Activated T-helper 17 cell treated with anti-CD3 and anti-CD28 coated beads, Interleukin-2, amount 50 U/mL, for 72 hours (primary cell): Measurements from ENCODE around the gene PDAP1. TPM values are rescaled to one million over a fixed set of nuclear protein-coding genes. Genes with fewer than 3 reads are reported as not detected.
A peak's percentile ranks its signal among the peaks of the same experiment; 100 is the strongest.
"Not testable (repeated sequence)": the region's sequence is repeated elsewhere in the genome, so short reads cannot be mapped to it uniquely, and the experiment has no call there.

ENCODE experiments used
- ATAC-seq: fragments of 150-1000 bp; cut with Tn5 transposase; replicated peaks from 2 replicates; pipeline ENCODE4 v1.10.0; 2021; ENCODE audit warnings: mild to moderate bottlenecking, moderate library complexity
- H3K27ac Mint-ChIP-seq: one replicate; pipeline ENCODE4 v1.8.0; 2022; ENCODE audit warnings: mixed read lengths
- H3K27me3 Mint-ChIP-seq: one replicate; pipeline ENCODE4 v1.8.0; 2022; ENCODE audit warnings: mixed read lengths
- H3K36me3 Mint-ChIP-seq: one replicate; pipeline ENCODE4 v1.8.0; 2022; ENCODE audit warnings: low read depth, mild to moderate bottlenecking, mixed read lengths
- H3K4me1 Mint-ChIP-seq: one replicate; pipeline ENCODE4 v1.8.0; 2022; ENCODE audit warnings: mixed read lengths
- H3K4me3 Mint-ChIP-seq: one replicate; pipeline ENCODE4 v1.8.0; 2022; ENCODE audit warnings: mild to moderate bottlenecking, mixed read lengths
- H3K9me3 Mint-ChIP-seq: one replicate; pipeline ENCODE4 v1.8.0; 2022; ENCODE audit warnings: mixed read lengths
- total RNA-seq, 2 donors: library from RNA; stranded (reverse); gene quantifications; one replicate each; pipeline ENCODE4 v1.2.3, GENCODE V29; 2022

Gene PDAP1
- total RNA-seq, 2 donors from 2014 or later, result 73.7 to 129 TPM

DNA sequence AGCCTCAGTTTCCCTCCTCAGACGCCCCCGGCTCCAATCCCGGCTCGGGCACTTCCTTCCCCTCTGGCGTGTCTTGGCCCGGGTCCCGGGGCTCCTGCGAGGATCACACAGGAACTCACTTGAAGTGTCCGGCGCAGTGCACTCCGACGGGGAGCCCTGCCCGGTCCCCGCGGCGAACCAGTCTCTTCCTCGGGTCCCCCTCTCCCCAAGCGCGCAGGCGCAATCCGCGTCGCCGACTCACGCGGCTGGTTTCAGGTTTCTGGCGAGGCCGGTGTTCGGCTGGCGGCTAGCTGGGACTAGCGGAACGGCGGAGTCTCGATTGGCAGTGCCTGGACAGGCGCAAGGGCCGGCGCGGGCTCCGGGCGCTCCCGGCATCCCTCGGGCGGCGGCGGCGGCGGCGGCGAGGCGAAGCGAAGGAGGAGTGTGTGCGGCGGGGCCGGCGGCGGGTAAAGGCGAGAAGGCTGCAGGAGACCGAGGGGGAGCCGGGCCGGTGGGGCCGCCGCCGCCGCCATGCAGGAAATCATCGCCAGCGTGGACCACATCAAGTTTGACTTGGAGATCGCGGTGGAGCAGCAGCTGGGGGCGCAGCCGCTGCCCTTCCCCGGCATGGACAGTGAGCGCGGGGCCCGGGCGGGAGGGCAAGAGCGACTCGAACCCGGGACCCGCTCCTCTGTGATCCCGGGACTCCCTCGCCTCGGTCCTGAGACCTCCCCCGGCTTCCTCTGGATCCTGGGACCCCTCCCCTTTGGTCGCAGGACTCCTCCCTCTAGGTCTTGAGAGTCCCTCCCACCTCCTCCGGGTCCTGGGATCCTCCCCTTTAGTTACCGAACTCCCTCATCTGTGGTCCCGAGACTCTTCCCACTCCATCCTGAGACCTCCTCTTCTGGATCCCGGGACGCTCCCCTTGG is 30.4 kb upstream of the PDAP1 start, which contains the start of the genes CPSF4 and PTCD1:
CPSF4 (plus strand) TSS at position 371 of the 908 bp plus-strand sequence; CDS start at position 511, 140 bp downstream.
PTCD1 (minus strand) TSS at position 226 of the 908 bp plus-strand sequence. CDS start 3,556 bp downstream, outside the sequence.
- H3K4me3 Mint-ChIP-seq, result peak within 1 kb of the TSS; percentile 99
- H3K4me1 Mint-ChIP-seq, result peaks cover 9% of the 10 kb centered on the region
- no peaks in the 10 kb centered on the region for H3K9me3 Mint-ChIP-seq
- no peaks in the 10 kb centered on the region for H3K27me3 Mint-ChIP-seq
- H3K36me3 Mint-ChIP-seq, result peaks cover 47% of the 10 kb centered on the region
- peak; percentile 93 for ATAC-seq
- H3K27ac Mint-ChIP-seq, result peak within 1 kb of the TSS; percentile 96

DNA sequence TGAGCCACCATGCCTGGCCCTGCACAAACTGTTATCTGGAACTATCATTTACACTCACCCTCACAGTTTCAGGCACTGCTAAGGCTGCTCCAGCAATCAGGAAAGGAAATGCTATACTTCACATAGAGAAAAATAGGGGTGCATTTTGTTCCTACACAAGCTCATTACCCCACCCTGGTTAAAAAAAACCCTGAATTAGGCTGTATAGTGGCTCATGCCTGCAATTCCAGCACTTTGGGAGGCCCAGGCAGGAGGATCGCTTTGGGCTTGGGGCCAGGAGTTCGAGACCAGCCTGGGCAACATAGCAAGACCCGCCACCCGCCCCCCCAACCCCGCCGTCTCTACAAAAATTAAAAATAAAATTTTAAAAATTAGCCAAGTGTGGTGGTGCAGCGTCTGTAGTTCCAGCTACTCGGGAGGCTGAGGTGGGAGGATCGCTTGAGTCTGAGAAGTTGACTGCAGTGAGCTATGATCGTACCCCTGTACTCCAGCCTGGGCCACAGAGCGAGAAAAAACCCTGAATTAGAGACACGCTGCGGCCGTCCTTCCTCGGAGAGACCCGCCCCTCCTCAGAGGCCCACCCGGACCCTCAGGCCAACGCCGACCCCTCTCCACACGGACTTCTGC is 29.7 kb upstream of the PDAP1 start:
- Mint-ChIP-seq H3K4me1 (peaks cover 9% of the 10 kb centered on the region), H3K4me3 (peak overlapping the region; percentile 99), H3K9me3 (no peaks in the 10 kb centered on the region), H3K36me3 (peaks cover 47% of the 10 kb centered on the region), H3K27ac (peak overlapping the region; percentile 96), H3K27me3 (no peaks in the 10 kb centered on the region)
- peak; percentile 19 for ATAC-seq

DNA sequence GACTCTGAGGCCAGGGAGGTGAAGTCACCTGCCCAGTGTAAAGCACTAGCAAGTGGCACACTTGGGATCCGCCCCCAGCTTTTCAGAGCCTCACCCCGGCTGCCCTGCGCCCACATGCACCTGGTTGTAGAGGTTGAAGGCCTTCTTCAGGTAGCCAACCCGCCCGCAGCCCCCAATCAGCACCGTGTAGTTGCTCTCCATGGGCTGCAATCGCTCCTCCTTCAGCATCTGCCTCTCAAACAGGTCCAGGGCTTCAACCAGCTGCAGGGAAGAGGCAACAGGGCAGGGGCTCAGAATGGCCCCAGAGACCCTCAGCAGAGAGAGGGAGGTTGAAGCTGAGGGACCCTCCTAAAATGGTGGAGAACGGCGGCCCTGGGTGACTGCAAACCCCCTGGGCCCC is 24.8 kb upstream of the PDAP1 start:
- H3K27me3 Mint-ChIP-seq, result no peaks in the 10 kb centered on the region
- peaks cover 54% of the 10 kb centered on the region for H3K36me3 Mint-ChIP-seq
- no peak for ATAC-seq
- H3K9me3 Mint-ChIP-seq, result no peaks in the 10 kb centered on the region
- no peak overlapping the region for H3K27ac Mint-ChIP-seq
- no peak overlapping the region for H3K4me3 Mint-ChIP-seq
- H3K4me1 Mint-ChIP-seq, result no peaks in the 10 kb centered on the region

DNA sequence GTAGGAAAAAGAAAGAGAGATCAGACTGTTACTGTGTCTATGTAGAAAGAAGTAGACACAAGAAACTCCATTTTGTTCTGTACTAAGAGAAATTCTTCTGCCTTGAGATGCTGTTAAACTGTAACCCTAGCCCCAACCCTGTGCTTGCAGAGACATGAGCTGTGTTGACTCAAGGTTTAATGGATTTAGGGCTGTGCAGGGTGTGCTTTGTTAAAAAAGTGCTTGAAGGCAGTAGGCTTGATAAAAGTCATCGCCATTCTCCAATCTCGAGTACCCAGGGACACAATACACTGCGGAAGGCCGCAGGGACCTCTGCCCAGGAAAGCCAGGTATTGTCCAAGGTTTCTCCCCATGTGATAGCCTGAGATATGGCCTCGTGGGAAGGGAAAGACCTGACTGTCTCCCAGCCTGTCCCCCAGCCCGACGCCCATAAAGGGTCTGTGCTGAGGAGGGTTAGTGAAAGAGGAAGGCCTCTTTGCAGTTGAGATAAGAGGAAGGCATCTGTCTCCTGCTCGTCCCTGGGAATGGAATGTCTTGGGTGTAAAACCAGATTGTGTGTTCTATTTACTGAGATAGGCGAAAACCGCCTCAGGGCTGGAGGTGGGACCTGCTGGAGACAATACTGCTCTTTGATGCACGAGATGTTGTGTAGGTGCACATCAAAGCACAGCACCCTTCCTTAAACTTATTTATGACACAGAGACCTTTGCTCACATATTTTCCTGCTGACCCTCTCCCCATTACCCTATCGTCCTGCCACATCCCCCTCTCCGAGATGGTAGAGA is 23.6 kb upstream of the PDAP1 start:
- H3K4me3 Mint-ChIP-seq, H3K9me3 Mint-ChIP-seq: not testable (repeated sequence)

DNA sequence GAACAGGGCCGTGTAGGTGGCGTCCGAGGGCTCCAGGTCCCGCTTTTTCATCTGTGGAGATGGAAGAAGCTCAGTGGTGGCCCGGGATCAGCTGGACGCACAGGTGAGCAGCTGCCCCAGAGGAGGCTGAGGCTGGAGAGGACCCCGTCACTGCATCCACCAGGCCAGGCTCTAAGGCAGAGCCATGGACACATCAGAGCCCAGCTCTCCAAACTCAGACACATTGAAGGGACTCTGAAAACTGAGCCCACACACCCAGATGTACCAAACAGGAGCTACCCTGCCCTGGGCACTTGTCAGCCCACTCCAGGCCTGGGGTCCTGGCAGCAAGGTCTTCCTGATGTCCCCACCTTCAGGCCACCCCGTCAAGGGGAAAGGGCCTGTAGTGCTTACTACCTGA is 21.4 kb upstream of the PDAP1 start:
- no peak for ATAC-seq
- Mint-ChIP-seq H3K27me3 (no peaks in the 10 kb centered on the region), H3K4me3 (no peak overlapping the region), H3K36me3 (peaks cover 60% of the 10 kb centered on the region), H3K9me3 (no peaks in the 10 kb centered on the region), H3K27ac (no peak overlapping the region), H3K4me1 (no peaks in the 10 kb centered on the region)

More for the DNA sequence above, 23.6 kb upstream of the PDAP1 start:
- peaks cover 60% of the 10 kb centered on the region for H3K36me3 Mint-ChIP-seq
- ATAC-seq, H3K27me3 Mint-ChIP-seq, H3K4me1 Mint-ChIP-seq, H3K27ac Mint-ChIP-seq: not testable (repeated sequence)

DNA sequence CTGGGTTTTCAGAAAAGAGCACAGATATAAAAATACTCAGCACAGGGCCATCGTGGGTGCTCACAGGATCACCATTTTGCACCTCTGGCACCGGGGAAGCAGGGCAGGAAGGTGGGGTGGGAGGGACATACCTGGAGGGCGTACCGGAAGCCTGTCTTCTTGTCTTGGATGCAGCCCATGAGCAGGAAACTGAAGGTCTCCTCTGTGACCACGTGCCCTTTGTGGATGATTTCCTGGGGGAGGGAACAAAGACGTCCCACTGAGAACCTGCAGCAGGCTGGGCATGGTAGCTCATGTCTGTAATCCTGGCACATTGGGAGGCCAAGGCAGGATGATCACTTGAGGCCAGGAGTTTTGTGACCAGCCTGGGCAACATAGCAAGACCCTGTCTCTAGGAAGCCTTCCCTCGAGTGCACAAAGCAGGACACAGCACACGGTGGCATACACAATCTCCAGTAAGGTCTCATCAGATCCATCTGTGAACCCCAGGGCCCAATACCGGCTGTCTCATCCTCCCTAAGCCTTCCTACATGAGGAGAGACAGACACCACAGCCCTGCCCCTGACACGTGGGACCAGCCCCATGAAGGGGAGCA is 20.7 kb upstream of the PDAP1 start:
- no peaks in the 10 kb centered on the region for H3K27me3 Mint-ChIP-seq
- H3K4me3 Mint-ChIP-seq, result no peak overlapping the region
- no peaks in the 10 kb centered on the region for H3K9me3 Mint-ChIP-seq
- ATAC-seq, result no peak
- H3K36me3 Mint-ChIP-seq, result peaks cover 55% of the 10 kb centered on the region
- no peak overlapping the region for H3K27ac Mint-ChIP-seq
- H3K4me1 Mint-ChIP-seq, result no peaks in the 10 kb centered on the region

DNA sequence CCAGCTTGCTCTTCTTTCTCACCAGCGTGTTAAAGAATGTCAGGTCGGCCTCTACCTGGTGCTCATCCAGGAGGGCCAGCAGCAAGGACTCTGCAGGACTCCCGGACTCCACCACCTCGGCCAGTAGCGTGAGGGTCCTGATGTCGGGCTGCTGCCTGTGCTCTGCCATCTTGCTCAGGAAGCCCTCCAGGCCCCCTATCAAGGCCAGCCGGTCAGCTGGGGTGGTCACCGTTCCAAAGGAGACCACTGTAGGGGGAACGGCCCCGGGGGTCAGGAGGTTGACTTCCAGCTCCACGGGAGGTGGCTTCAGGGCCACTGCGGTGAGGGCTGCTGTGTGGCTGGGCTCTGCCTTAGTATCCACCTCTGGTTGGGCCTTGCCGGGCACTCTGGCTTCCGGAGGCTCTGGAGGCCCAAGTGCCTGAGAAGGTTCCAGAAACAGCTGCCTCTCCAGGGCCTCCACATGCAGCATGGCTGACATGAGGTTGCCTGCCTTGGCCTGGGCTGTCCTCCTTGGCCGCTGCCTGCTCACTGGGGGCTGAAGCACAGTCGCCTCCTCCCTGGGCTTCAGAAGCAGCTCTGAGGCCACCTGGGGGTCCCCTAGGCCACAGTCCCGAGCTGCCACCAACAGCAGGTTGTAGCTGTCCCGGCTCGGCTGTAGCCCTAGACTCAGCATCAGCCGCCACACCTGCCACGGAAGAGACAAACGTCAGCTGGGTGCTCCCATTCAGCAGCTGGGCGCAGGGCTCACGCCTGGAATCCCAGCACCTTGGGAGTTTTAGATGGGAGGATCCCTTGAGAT is 16.7 kb upstream of the PDAP1 start:
- Mint-ChIP-seq H3K27me3 (no peaks in the 10 kb centered on the region), H3K4me1 (no peaks in the 10 kb centered on the region), H3K4me3 (no peak overlapping the region), H3K9me3 (no peaks in the 10 kb centered on the region), H3K36me3 (peaks cover 59% of the 10 kb centered on the region), H3K27ac (no peak overlapping the region)
- ATAC-seq, result no peak

DNA sequence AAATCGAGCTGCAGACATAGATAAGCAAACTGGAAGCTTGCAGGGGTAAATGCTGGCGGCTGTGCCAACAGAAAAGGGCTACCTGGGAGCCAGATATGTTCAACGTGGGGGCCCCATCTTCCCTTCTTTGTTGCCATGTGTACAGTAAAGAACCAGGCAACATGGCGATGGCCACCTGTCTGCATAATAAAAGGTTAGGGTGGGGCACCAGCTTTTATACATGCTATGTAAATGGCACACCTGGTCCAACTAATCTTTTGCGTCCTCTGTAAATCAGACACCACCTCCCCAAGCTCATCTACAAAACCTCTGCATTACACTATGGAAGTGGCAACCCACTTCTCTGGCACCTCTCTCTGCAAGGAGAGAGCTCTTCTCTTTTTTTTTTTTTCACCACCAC is 14.2 kb upstream of the PDAP1 start:
- Mint-ChIP-seq H3K4me1 (no peaks in the 10 kb centered on the region), H3K27ac (no peak overlapping the region), H3K9me3 (no peaks in the 10 kb centered on the region), H3K27me3 (no peaks in the 10 kb centered on the region), H3K4me3 (no peak overlapping the region), H3K36me3 (peaks cover 63% of the 10 kb centered on the region)
- ATAC-seq, result no peak

DNA sequence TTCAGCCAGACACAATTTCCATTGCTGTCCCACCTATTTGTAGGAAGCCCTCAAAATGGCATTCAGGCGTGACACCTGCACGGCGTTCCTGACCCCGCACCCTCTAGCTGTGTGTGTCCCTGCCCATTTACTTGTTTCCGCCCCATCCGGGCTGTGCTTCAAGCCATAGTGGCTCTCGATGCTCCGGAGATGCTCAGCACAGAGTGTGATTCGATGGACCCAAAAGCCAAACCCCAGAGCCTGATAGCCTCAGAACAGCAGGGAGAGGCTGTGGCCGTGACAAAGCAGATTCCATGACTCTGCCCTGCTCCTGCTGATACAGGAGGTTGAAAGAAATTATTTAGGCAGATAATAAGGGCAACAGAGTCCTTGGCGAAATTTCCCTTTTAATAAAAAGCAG is 13.8 kb upstream of the PDAP1 start:
- H3K4me3 Mint-ChIP-seq, result no peak overlapping the region
- H3K27ac Mint-ChIP-seq, result no peak overlapping the region
- peaks cover 67% of the 10 kb centered on the region for H3K36me3 Mint-ChIP-seq
- no peak for ATAC-seq
- no peaks in the 10 kb centered on the region for H3K4me1 Mint-ChIP-seq
- no peaks in the 10 kb centered on the region for H3K9me3 Mint-ChIP-seq
- H3K27me3 Mint-ChIP-seq, result no peaks in the 10 kb centered on the region

DNA sequence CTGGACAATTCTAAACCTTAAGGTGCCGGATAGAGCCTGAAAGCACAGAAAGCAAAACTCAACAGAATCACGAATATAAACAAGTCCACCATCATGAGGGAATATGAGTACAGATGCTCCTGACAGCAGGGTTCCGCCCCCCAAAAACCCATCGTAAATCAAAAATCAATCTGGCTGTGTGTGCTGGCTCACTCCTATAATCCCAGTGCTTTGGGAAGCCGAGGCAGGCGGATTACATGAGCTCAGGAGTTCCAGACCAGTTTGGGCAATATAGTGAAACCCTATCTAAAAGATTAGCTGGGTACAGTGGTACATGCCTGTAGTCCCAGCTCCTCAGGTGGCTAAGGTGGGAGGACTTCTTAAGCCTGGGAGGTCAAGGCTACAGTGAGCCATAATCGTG is 12.6 kb upstream of the PDAP1 start:
- no peak overlapping the region for H3K4me3 Mint-ChIP-seq
- H3K27ac Mint-ChIP-seq, result no peak overlapping the region
- no peak for ATAC-seq
- H3K4me1 Mint-ChIP-seq, result no peaks in the 10 kb centered on the region
- H3K27me3 Mint-ChIP-seq, result no peaks in the 10 kb centered on the region
- no peaks in the 10 kb centered on the region for H3K9me3 Mint-ChIP-seq
- peaks cover 79% of the 10 kb centered on the region for H3K36me3 Mint-ChIP-seq

DNA sequence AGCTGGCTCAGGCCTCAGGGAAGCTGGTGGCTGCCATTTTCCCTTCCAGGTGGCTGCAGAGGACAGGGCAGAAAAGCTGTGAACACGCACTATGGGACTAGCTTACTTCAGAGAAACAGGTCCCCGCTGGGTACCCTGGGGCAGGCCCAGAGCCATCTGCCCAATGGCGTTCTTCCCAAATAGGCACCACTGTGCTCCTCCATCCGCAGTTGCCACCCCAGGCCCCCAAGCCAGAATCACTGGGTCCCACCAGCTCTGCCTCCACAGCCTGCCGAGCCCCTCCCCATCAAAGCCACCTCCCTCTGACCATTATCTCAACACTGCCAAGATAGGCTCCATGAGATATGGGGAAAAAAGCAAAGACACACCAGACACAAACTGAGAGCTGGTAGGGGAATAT is 11.8 kb upstream of the PDAP1 start:
- H3K4me1 Mint-ChIP-seq, result peaks cover under 1% of the 10 kb centered on the region
- ATAC-seq, result no peak
- H3K9me3 Mint-ChIP-seq, result no peaks in the 10 kb centered on the region
- peaks cover 84% of the 10 kb centered on the region for H3K36me3 Mint-ChIP-seq
- no peaks in the 10 kb centered on the region for H3K27me3 Mint-ChIP-seq
- peak overlapping the region; percentile 19 for H3K27ac Mint-ChIP-seq
- H3K4me3 Mint-ChIP-seq, result no peak overlapping the region

DNA sequence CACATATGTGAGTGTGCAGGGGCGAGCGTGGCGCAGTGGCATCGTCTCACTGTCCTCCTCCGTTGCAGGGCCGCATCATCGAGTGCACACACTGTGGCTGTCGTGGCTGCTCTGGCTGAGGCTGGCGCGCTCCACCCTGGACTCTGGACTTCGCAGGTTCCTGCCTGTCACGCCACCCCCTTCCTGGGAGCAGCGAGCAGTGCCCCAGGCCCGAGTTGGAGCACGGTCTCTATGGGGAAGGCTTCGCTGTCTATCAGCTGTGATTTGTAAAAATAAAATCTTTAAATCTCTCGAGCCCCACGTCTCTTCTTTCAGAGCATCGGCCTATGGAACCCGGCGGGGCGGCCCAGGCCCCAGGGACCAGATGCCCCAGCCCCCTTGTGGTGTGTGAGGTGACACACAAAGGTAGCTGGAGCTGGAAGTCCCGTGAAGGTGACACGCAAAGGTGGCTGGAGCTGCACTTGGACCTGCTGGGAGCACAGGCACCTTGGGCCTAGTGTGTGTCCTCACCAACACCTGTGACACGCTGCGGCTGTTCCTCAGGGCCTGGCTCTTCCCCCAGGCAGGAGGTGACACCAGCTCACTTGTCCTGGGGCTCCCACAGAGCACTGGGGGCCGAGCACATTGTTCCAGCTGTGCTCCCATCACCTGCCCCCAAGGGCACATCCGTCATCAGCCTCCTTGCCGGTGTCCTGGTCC is 11.1 kb upstream of the PDAP1 start:
- Mint-ChIP-seq H3K4me1 (peaks cover 5% of the 10 kb centered on the region), H3K4me3 (no peak overlapping the region), H3K27me3 (no peaks in the 10 kb centered on the region), H3K27ac (peak overlapping the region; percentile 19), H3K9me3 (no peaks in the 10 kb centered on the region), H3K36me3 (peaks cover 85% of the 10 kb centered on the region)
- no peak for ATAC-seq

DNA sequence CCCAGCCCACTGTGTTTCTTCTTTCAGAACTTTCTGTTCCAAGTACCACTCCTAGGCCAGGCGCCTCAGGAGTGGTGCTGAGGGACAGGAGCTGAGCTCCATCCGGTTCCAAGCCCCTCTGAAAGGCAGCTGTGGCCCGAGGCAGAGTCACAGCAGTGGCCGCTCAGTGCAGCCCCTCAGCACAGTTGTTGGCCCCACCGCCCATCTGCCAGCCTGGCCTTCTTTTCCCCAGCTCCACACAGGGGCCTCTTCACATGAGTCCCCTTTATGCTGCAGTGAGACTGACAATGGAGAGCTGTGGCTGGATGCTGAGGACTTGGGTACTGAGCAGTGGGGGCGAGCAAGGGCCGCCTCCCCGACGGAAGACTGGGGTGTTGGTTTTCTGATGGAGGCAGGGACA is 9.9 kb upstream of the PDAP1 start:
- H3K36me3 Mint-ChIP-seq, result peaks cover 96% of the 10 kb centered on the region
- no peak overlapping the region for H3K27ac Mint-ChIP-seq
- no peaks in the 10 kb centered on the region for H3K27me3 Mint-ChIP-seq
- H3K4me3 Mint-ChIP-seq, result no peak overlapping the region
- H3K9me3 Mint-ChIP-seq, result no peaks in the 10 kb centered on the region
- peaks cover 5% of the 10 kb centered on the region for H3K4me1 Mint-ChIP-seq
- ATAC-seq, result no peak
